VCaP (cell line): ENCODE measurements around the gene DYNC2H1.

ENCODE experiments used
- H3K27ac ChIP-seq: fragments of 450-650 bp; 2 replicates; pipeline ENCODE4 v1.5.1; 2017
- TF ChIP-seq, protein P1 (sequence below): fragments of 450-650 bp; conservative IDR thresholded peaks from 2 replicates; pipeline ENCODE4 v1.5.1; 2017; ENCODE audit warnings: mild to moderate bottlenecking, moderate library complexity

Gene DYNC2H1

DNA sequence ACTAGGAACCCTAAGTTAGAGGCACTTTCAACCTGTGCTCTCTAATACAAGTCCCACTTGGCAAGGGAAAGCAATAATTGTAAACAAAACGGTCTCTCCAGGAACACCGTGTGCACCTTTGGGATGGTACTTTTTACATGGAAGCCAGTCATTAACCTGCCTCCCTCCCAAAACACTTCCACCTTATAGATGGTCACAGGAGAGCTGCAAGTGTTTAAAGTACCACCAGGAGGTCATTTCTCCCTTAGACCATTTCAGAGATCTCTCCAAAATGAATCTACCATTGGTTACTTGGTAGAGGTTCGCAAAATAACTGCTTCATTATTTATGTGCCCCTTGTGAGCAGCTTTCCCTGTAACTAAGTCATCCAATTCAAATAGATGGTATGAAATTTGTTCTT is 375.3 kb downstream of the DYNC2H1 start:
- TF ChIP-seq, protein P1, sequence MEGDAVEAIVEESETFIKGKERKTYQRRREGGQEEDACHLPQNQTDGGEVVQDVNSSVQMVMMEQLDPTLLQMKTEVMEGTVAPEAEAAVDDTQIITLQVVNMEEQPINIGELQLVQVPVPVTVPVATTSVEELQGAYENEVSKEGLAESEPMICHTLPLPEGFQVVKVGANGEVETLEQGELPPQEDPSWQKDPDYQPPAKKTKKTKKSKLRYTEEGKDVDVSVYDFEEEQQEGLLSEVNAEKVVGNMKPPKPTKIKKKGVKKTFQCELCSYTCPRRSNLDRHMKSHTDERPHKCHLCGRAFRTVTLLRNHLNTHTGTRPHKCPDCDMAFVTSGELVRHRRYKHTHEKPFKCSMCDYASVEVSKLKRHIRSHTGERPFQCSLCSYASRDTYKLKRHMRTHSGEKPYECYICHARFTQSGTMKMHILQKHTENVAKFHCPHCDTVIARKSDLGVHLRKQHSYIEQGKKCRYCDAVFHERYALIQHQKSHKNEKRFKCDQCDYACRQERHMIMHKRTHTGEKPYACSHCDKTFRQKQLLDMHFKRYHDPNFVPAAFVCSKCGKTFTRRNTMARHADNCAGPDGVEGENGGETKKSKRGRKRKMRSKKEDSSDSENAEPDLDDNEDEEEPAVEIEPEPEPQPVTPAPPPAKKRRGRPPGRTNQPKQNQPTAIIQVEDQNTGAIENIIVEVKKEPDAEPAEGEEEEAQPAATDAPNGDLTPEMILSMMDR: peak; percentile 17; the same call in 1 of the 2 replicates
- no peak overlapping the region for H3K27ac ChIP-seq

DNA sequence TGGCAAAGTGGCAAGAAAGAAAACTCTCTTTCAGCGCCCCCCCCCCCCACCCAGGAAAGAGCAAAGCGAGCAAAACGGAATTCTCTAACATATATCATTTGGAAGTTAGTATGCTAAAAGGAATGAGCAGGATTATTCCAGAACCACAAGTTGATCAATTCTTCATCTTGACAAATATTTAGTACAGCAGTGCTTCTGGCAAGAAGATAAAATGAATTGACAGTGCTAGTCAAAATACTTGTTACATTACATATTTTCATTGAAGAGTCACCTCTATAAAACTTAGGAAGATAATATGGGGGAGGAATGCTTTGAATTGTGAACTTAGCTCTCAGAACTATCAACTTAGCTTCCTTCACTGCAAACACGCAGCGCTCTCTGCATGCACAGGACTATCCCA is 377.4 kb downstream of the DYNC2H1 start:
- no peak overlapping the region for H3K27ac ChIP-seq
- TF ChIP-seq, protein P1: no peak

DNA sequence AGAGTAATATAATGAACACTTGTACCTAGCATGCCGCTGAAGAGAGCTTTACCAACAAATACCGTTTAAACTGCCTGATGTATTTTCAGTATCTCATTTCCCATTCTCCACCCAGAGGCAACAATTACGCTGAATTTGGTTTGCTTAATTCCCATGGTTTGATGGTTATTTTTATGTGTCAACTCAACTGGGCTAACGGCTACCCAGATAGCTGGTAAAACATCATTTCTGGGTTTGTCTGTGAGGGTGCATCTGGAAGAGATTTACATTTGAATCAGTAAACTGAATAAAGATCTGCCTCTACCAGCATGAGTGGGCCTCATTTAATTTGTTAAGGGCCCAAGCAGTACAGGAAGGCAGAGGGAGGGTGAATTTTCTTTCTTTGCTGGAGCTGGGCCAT is 377.9 kb downstream of the DYNC2H1 start:
- H3K27ac ChIP-seq: no peak overlapping the region
- TF ChIP-seq, protein P1: no peak

DNA sequence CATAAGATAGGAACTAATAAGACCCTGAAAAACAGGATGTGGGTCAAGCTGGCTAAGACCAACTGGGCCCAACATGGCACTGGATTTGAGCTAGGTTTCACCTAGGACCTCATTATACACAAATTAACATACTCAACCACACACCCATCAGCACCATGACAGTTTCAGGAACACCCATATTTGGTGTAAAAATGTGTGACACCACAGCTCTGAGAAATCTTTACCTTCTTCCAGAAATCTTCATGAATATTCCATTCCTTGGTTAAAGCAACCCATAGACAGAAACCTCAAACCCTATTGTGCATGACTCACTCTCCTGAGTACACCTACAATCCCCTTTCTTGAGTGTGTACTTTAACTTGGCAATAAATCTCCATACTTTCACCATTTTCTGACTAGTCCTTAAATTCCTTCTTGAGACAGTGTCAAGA is 378.8 kb downstream of the DYNC2H1 start:
- H3K27ac ChIP-seq: no peak overlapping the region
- TF ChIP-seq, protein P1: no peak

DNA sequence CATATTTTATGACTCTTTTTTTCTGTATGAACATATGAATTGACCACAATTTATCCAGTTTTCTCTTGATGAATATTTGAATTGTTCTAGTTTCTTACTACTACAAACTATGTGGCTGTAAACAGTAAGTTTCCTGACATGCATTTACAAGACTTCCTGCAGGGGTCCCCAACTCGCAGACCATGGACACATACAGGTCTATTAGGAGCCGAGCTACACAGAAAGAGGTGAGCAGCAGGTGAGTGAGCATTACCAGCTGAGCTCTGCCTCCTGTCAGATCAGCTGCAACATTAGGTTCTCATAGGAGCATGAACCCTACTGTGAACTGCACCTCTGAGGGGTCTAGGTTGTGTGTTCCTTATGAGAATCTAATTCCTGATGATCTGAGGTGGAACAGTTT is 379.4 kb downstream of the DYNC2H1 start:
- TF ChIP-seq, protein P1: no peak
- no peak overlapping the region for H3K27ac ChIP-seq

DNA sequence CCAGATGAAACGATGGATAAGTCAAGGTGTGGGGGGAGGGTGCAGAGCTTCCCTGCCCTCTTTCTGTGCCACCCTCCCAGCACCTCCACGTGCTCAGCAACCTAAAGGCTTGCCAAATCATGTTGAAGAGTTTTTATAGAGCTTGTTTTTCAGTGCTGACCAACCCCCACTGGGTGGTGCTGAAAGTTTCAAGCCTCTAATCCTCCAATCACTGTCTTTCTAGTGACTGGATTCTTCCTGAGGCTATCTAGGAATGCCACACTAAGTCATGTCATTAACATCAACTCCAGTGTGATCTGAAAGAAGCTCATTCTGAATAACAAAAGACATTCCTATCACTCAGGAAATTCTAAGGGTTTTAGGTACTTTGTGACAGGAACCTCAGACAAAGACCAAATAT is 382.6 kb downstream of the DYNC2H1 start:
- TF ChIP-seq, protein P1: no peak
- no peak overlapping the region for H3K27ac ChIP-seq

DNA sequence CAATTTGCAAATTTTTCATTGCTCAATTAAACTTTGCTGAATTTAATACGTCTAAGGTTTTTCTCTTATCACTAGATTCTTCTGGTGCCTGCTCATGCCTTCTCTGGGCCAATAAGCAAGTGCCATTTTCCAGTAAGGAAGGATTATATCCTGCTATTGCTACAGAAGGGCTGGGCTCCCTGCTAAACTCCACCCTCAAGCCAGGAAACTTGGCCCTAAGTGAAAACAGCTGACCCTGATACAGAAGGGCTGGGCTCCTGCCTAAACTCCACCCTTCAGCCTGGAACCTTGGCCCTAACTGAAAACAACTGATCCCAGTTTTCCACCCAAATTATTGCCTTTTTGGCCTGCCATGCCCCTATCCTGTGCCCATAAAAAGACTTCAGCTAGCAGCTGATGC is 385.3 kb downstream of the DYNC2H1 start:
- no peak overlapping the region for H3K27ac ChIP-seq
- TF ChIP-seq, protein P1: no peak

DNA sequence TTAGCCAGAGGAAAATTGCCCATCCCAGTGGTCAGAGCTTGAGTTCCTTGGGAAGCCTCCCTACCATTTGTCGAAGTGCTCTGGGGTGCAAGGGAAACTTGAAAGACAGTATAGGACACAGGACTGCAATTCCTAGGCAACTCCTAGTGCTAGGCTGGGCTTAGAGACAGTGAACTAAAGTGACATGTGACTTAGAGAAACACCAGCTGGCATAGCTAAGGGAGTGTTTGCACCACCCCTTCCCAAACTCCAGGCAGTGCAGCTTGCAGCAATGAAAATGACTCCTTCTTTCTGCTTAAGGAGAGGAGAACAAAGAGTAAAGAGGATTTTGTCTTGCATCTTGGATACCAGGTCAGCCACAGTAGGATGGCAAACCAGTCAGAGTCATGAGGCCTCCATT is 388.0 kb downstream of the DYNC2H1 start:
- no peak overlapping the region for H3K27ac ChIP-seq
- TF ChIP-seq, protein P1: no peak
